OCI-LY1 (cell line): ENCODE measurements around the gene SOST.

Experiments
- H2AFZ ChIP-seq: fragments of 200-600 bp; sonication (generic), shearing (Covaris generic); 2 replicates; pipeline ENCODE4 v1.6.0; 2014; ENCODE audit warnings: antibody characterized with exemption, mild to moderate bottlenecking, low read length
- H3F3A ChIP-seq: fragments of 200-600 bp; sonication (generic), shearing (Covaris generic); 2 replicates; pipeline ENCODE4 v1.6.0; 2014; ENCODE audit warnings: mild to moderate bottlenecking, antibody characterized with exemption, low read length, moderate library complexity; ENCODE audit not compliant: insufficient read depth
- H3K27ac ChIP-seq: fragments of 200-600 bp; sonication (generic); 2 replicates; pipeline ENCODE4 v1.5.1; 2014; ENCODE audit warnings: low read length, mixed run types, mild to moderate bottlenecking, low read depth; ENCODE audit not compliant: poor library complexity, severe bottlenecking
- H3K27me3 ChIP-seq: fragments of 200-600 bp; sonication (generic); 2 replicates; pipeline ENCODE4 v1.6.0; 2014; ENCODE audit warnings: antibody characterized with exemption, mild to moderate bottlenecking, low read length, moderate library complexity; ENCODE audit not compliant: insufficient read depth
- H3K36me3 ChIP-seq: fragments of 200-600 bp; sonication (generic); 2 replicates; pipeline ENCODE4 v1.6.1; 2014; ENCODE audit warnings: mild to moderate bottlenecking, antibody characterized with exemption, low read length, moderate library complexity, mixed read lengths; ENCODE audit not compliant: insufficient read depth
- H3K4me1 ChIP-seq: fragments of 200-600 bp; sonication (generic); 2 replicates; pipeline ENCODE4 v1.5.1; 2014; ENCODE audit warnings: mild to moderate bottlenecking, low read length, moderate library complexity; ENCODE audit not compliant: insufficient read depth, severe bottlenecking
- H3K4me2 ChIP-seq: fragments of 200-600 bp; sonication (generic), shearing (Covaris generic); 2 replicates; pipeline ENCODE4 v1.6.1; 2014; ENCODE audit warnings: low read length
- H3K4me3 ChIP-seq: fragments of 200-600 bp; sonication (generic); 2 replicates; pipeline ENCODE4 v1.5.1; 2014; ENCODE audit warnings: low read length, low read depth, mild to moderate bottlenecking, mixed read lengths; ENCODE audit not compliant: poor library complexity, severe bottlenecking
- H3K79me2 ChIP-seq: fragments of 200-600 bp; shearing (Covaris generic); 2 replicates; pipeline ENCODE4 v1.6.1; 2016; ENCODE audit warnings: mixed run types, low read length, mixed read lengths; ENCODE audit not compliant: insufficient read depth
- H3K9ac ChIP-seq: fragments of 200-600 bp; sonication (generic), shearing (Covaris generic); 2 replicates; pipeline ENCODE4 v1.6.1; 2014; ENCODE audit warnings: mild to moderate bottlenecking, low read length, mixed read lengths
- H3K9me2 ChIP-seq: fragments of 200-600 bp; sonication (generic), shearing (Covaris generic); 2 replicates; pipeline ENCODE4 v1.6.1; 2014; ENCODE audit warnings: low read depth, mild to moderate bottlenecking, low read length, mixed read lengths
- H3K9me3 ChIP-seq: fragments of 200-600 bp; shearing (Covaris generic); 2 replicates; pipeline ENCODE4 v1.6.1; 2014; ENCODE audit warnings: low read length, mixed read lengths
- H4K20me1 ChIP-seq: fragments of 200-600 bp; sonication (generic), shearing (Covaris generic); 2 replicates; pipeline ENCODE4 v1.6.0; 2016; ENCODE audit warnings: mild to moderate bottlenecking, low read length; ENCODE audit not compliant: insufficient read depth
- EZH2 ChIP-seq: fragments of 200-600 bp; sonication (generic), shearing (Covaris generic); IDR thresholded peaks from 2 replicates; pipeline ENCODE4 v1.8.0; 2017; ENCODE audit warnings: borderline replicate concordance, mixed run types, mild to moderate bottlenecking, antibody characterized with exemption, low read length, moderate library complexity, mixed read lengths
- TF ChIP-seq, protein P1 (sequence below): fragments of 200-600 bp; sonication (generic), shearing (Covaris generic); IDR thresholded peaks from 2 replicates; pipeline ENCODE4 v1.5.1; 2017; ENCODE audit warnings: mild to moderate bottlenecking, antibody characterized with exemption, low read length, moderate library complexity, mixed read lengths

The SOST gene

DNA sequence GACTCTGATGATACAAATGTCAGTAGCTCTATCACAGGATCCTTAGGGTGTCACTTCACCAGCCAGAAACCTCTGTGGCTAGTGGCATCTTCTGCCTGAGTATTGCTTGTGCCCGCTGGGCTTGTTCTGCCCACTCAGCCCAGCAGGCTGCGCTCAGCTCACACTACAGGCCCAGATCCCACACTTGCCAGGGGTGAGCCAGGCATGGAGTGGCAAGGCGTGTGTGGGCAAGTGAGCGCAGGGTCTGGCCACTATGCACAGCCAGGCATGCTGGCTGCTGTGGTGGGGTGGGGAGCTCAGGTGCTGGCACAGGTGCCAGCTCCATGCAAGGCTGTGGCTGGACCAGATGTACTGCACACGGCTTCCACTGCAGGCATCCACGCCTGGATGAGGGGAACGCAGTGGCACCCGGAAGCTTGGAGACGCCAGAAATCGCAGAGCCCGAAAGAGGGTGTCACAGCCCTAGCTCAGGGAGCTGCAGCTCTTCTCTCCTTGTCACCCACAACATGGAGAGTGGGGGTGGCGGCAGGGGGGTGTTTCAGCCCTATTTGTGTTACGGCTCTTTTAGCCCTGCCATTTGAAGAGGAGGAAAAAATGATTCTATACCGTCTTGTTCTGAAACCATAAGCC, 31.8 kb upstream of the SOST start:
- H3K9me3 ChIP-seq, result no peaks in the 10 kb centered on the region
- no peak for TF ChIP-seq EZH2
- TF ChIP-seq, protein P1, sequence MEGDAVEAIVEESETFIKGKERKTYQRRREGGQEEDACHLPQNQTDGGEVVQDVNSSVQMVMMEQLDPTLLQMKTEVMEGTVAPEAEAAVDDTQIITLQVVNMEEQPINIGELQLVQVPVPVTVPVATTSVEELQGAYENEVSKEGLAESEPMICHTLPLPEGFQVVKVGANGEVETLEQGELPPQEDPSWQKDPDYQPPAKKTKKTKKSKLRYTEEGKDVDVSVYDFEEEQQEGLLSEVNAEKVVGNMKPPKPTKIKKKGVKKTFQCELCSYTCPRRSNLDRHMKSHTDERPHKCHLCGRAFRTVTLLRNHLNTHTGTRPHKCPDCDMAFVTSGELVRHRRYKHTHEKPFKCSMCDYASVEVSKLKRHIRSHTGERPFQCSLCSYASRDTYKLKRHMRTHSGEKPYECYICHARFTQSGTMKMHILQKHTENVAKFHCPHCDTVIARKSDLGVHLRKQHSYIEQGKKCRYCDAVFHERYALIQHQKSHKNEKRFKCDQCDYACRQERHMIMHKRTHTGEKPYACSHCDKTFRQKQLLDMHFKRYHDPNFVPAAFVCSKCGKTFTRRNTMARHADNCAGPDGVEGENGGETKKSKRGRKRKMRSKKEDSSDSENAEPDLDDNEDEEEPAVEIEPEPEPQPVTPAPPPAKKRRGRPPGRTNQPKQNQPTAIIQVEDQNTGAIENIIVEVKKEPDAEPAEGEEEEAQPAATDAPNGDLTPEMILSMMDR, result peak; percentile 20; the same call in 1 of the 2 replicates
- H3K9me2 ChIP-seq, result no peaks in the 10 kb centered on the region
- H2AFZ ChIP-seq, result no peak overlapping the region
- no peaks in the 10 kb centered on the region for H3K36me3 ChIP-seq
- H3K27ac ChIP-seq, result no peak overlapping the region
- H3K4me1 ChIP-seq, result no peaks in the 10 kb centered on the region
- H3K9ac ChIP-seq, result no peak overlapping the region
- no peaks in the 10 kb centered on the region for H3F3A ChIP-seq
- peaks cover 6% of the 10 kb centered on the region; the same call in 1 of the 2 replicates for H3K27me3 ChIP-seq
- no peaks in the 10 kb centered on the region for H4K20me1 ChIP-seq
- no peaks in the 10 kb centered on the region for H3K79me2 ChIP-seq
- H3K4me2 ChIP-seq, result no peak overlapping the region
- no peak overlapping the region for H3K4me3 ChIP-seq

DNA sequence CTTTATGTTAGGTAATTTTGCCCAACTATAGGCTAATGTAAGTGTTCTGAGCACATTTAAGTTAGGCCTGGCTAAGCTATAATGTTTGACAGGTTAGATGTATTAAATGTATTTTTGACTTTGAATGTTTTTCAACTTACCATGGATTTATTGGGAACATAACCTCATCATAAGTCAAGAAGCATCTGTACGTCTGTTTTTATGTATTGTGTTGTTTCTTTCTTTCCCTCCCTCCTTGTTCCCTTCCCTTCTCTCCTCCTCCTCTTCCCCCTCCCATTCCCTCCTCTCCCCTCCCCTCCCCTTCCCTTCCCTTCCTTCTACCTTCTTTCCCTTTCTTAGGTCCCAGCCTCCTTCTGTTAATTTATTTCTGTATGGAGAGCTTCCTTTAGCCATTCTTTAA, 30.9 kb upstream of the SOST start:
- Histone ChIP-seq H4K20me1 (no peaks in the 10 kb centered on the region), H3F3A (no peaks in the 10 kb centered on the region), H3K27ac (no peak overlapping the region), H3K79me2 (no peaks in the 10 kb centered on the region), H3K4me1 (no peaks in the 10 kb centered on the region), H3K9me3 (no peaks in the 10 kb centered on the region), H3K4me2 (no peak overlapping the region), H3K27me3 (peaks cover 6% of the 10 kb centered on the region; the same call in 1 of the 2 replicates), H3K9ac (no peak overlapping the region), H3K36me3 (no peaks in the 10 kb centered on the region), H3K9me2 (no peaks in the 10 kb centered on the region), H2AFZ (no peak overlapping the region), H3K4me3 (no peak overlapping the region)
- TF ChIP-seq, protein P1, result no peak
- TF ChIP-seq EZH2, result no peak

DNA sequence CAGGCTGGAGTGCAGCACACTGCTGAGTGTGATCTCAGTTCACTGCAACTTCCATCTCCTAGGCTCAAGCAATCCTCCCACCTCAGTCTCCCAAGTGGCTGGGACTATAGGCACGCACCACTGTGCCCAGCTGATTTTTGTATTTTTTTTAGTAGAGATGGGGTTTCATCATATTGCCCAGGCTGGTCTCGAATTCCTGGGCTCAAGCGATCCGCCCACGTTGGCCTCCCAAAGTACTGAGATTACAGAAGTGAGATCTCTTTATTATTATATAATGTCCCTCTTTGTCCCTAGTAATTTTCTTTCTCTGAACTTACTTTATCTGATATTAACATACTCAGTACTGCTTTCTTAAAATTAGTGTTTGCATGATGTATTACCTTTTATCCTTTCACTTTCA, 29.9 kb upstream of the SOST start:
- Histone ChIP-seq H3K79me2 (no peaks in the 10 kb centered on the region), H3K27ac (no peak overlapping the region), H3F3A (no peaks in the 10 kb centered on the region), H3K4me1 (no peaks in the 10 kb centered on the region), H3K9ac (no peak overlapping the region), H4K20me1 (no peaks in the 10 kb centered on the region), H2AFZ (no peak overlapping the region), H3K9me3 (no peaks in the 10 kb centered on the region), H3K4me2 (no peak overlapping the region), H3K4me3 (no peak overlapping the region), H3K27me3 (peaks cover 6% of the 10 kb centered on the region; the same call in 1 of the 2 replicates), H3K9me2 (no peaks in the 10 kb centered on the region), H3K36me3 (no peaks in the 10 kb centered on the region)
- TF ChIP-seq, protein P1, result no peak
- no peak for TF ChIP-seq EZH2
